Cardiac fibroblast (primary cell): ENCODE measurements around the gene OXCT1.
"Not testable (repeated sequence)": the region's sequence is repeated elsewhere in the genome, so short reads cannot be mapped to it uniquely, and the experiment has no call there.

Experiments used
- DNase-seq, 2 donors: peaks; one replicate each; pipeline versions ENCODE4 v3.0.0 to v3.0.0-alpha.2; 2010; ENCODE audit warnings: low read depth in 2 of 2
- H3K4me3 ChIP-seq, 2 donors: replicated peaks in 1 of 2; 1 replicate in 1 of 2; 2 replicates in 1 of 2; pipeline ENCODE4 v1.5.1; 2011; ENCODE audit warnings: low read depth in 2 of 2, low read length in 2 of 2, mild to moderate bottlenecking in 2 of 2, moderate library complexity in 1 of 2
- TF ChIP-seq, protein P1 (sequence below): IDR thresholded peaks from one replicate; pipeline ENCODE4 v1.5.1; 2011; ENCODE audit warnings: low read depth, mild to moderate bottlenecking, low read length, inconsistent platforms

The OXCT1 gene

DNA sequence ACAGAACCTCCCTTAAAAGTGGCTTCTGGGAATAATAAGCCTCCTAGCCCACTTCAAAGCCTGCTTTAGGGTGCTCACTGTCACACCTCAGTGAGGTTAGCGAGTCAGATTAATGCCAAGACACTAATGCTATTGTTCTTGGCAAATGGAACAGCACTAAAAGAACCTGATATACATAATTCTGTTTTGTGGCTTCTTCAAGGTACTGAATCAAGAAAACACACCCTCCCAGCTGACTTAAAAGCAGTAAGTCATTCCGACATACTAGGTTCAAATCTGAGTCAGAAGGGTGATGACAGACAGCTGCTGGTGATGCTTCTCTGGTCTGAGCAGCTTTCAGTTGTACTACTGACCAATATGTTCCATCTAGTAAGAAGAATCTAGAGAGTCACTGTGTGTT lies 121.6 kb downstream of the OXCT1 start:
- TF ChIP-seq, protein P1, sequence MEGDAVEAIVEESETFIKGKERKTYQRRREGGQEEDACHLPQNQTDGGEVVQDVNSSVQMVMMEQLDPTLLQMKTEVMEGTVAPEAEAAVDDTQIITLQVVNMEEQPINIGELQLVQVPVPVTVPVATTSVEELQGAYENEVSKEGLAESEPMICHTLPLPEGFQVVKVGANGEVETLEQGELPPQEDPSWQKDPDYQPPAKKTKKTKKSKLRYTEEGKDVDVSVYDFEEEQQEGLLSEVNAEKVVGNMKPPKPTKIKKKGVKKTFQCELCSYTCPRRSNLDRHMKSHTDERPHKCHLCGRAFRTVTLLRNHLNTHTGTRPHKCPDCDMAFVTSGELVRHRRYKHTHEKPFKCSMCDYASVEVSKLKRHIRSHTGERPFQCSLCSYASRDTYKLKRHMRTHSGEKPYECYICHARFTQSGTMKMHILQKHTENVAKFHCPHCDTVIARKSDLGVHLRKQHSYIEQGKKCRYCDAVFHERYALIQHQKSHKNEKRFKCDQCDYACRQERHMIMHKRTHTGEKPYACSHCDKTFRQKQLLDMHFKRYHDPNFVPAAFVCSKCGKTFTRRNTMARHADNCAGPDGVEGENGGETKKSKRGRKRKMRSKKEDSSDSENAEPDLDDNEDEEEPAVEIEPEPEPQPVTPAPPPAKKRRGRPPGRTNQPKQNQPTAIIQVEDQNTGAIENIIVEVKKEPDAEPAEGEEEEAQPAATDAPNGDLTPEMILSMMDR = no peak
- DNase-seq = peak; percentile 31 to 81
- no peak overlapping the region for H3K4me3 ChIP-seq

DNA sequence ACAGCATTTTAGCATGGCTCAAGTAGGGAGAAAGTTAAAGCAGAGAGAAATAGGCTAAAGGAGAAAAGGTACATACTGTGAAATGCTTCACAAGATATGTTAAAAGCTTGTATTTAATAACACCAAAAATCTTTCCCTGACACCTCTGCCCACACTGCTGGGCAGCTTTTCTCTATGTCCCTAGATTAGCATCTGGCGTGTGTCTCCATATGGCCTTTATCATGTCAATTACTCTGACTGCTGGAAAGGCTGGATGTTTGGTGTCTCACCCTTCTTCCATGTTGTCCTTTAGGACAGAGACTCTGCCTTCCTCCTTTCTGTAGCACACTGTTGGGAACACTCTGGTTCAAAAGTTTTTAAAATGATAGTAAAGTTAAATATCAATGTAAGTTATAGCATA lies 122.5 kb downstream of the OXCT1 start:
- TF ChIP-seq, protein P1 = no peak
- DNase-seq = no peak
- H3K4me3 ChIP-seq = no peak overlapping the region

DNA sequence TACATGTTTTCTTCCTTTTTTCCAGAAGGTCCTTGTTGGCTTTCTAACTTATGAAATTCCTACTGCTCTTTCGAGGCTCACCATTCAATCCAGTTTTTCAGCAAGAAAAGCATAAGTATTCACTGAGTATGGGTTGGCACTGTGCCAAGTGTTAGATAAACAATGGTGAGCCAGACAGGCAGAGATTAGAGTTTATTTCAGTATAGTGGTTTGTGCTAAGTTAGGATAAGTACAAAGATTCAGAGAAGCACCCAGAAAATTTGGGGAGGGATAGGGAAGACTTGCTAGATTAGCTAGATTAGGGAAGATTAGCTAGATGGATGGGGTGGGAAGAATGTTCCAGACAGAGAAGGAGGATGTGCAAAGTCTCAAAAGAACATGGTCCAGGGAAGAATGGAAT lies 122.9 kb downstream of the OXCT1 start:
- H3K4me3 ChIP-seq = no peak overlapping the region
- peak; percentile 72 to 73 for DNase-seq
- TF ChIP-seq, protein P1 = no peak

DNA sequence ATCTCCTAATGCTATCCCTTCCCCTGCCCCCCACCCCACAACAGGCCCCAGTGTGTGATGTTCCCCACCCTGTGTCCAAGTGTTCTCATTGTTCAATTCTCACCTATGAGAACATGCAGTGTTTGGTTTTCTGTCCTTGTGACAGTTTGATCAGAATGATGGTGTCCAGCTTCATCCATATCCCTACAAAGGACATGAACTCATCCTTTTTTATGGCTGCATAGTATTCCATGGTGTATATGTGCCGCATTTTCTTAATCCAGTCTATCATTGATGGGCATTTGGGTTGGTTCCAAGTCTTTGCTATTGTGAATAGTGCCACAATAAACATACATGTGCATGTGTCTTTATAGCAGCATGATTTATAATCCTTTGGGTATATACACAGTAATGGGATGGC lies 127.6 kb downstream of the OXCT1 start:
- not testable (repeated sequence) for H3K4me3 ChIP-seq, DNase-seq

DNA sequence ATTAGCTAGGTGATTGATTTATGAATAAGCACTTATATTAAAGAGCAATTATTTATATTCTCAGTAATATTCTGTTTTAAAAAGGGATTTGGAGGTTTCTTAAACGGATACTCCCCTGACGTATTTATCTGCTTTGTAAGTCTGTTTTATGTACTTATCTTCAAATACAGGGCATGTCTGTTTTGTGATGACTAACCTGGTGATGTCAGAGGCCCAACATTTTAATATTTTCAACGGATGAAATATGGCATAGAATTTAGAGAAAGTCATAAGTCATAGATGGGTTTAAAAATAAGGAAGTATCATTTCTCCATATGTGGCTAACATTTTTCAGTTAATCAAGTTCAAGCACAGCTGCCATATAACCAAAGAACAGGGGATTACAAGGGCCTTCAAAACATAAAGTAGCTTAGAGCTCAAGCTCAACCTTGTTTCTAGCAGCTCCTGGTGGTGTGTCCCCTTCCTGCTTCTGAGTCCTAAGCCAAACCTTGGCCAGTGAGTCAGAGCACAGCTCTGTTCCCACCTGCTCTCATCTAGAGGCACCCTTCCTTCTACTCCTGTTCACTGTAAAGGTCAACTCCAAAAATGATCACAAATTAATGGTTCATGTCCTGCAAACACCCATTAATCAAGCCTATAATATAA lies 131.4 kb downstream of the OXCT1 start:
- no peak overlapping the region for H3K4me3 ChIP-seq
- peak in 1 of 2 donors; percentile 44 for DNase-seq
- TF ChIP-seq, protein P1 = no peak

DNA sequence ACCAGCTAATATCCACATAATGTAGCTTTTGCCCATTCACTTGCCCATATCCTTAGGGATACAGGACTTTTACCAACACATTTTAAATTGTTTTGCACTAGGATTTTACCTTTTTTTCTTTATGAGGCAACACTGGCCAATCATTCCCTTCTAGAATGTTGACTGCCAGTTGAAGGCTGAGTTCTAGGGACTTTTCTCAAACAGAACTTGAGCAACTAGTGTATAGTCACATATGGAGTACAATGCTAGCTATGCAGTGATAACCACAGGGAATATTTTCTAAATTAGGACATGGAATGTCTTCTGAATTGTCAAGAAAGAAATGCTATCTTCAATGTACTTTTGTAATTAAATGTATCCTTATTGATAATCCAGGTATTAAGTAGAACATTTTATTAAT lies 133.6 kb downstream of the OXCT1 start:
- TF ChIP-seq, protein P1 = no peak
- DNase-seq = peak in 1 of 2 donors; percentile 46
- no peak overlapping the region for H3K4me3 ChIP-seq

DNA sequence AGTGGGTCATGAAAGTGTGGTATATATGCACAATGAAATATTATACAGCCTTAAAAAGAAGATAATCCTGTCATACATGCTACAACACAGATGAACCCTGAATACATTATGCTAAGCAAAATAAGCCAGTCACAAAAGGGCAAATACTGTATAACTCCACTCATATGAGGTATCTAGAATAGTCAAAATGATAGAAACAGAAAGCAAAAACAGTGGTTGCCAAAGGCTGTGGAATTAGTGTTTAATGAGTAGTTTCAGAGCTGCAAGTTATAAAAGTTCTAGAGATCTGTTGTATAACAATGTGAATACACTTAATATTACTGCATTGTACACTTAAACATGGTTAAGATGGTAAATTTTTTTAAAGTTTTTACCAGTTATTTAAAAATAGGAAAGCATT lies 135.0 kb downstream of the OXCT1 start:
- H3K4me3 ChIP-seq = no peak overlapping the region
- TF ChIP-seq, protein P1 = no peak
- no peak for DNase-seq

DNA sequence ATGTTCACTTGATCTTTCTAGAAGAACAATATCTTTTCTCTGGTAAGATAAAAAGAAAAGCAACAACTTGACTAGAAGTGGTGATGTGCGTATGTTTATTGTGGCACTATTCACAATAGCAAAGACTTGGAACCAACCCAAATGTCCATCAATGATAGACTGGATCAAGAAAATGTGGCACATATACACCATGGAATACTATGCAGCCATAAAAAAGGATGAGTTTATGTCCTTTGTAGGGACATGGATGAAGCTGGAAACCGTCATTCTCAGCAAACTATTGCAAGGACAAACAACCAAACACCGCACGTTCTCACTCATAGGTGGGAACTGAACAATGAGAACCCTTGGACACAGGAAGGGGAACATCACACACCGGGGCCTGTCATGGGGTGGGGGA lies 140.8 kb downstream of the OXCT1 start:
- H3K4me3 ChIP-seq, DNase-seq: not testable (repeated sequence)
